Upper lobe of left lung (tissue), 6 donors: ENCODE results near the gene MRPL16. TPM values are rescaled to one million over a fixed set of nuclear protein-coding genes. Genes with fewer than 3 reads are reported as not detected.
"Not testable (repeated sequence)": the region's sequence is repeated elsewhere in the genome, so short reads cannot be mapped to it uniquely, and the experiment has no call there.

Experiments
- ATAC-seq, 2 donors: fragments of 200-7000 bp; cut with Tn5 transposase; one replicate each; pipeline ENCODE4 v1.9.1; 2022; ENCODE audit warnings: mild to moderate bottlenecking in 2 of 2, moderate library complexity in 2 of 2; ENCODE audit not compliant: low FRiP score in 2 of 2
- DNase-seq, 2 donors: peaks; one replicate each; pipeline ENCODE4 v3.0.0-alpha.2; 2019 to 2020
- H3K27ac ChIP-seq, 4 donors: fragments of 200-600 bp; sonication (generic); one replicate each; pipeline ENCODE4 v1.5.1; 2016 to 2019
- H3K27me3 ChIP-seq, 4 donors: fragments of 200-600 bp; sonication (generic); one replicate each; pipeline ENCODE4 v1.5.1; 2017 to 2019
- H3K36me3 ChIP-seq, 4 donors: fragments of 200-600 bp; sonication (generic); one replicate each; pipeline ENCODE4 v1.5.1; 2016 to 2019
- H3K4me1 ChIP-seq, 4 donors: fragments of 200-600 bp; sonication (generic); one replicate each; pipeline ENCODE4 v1.5.1; 2018 to 2019
- H3K4me3 ChIP-seq, 4 donors: fragments of 200-600 bp; sonication (generic); one replicate each; pipeline ENCODE4 v1.5.1; 2017 to 2019; ENCODE audit warnings: mild to moderate bottlenecking in 2 of 4, moderate library complexity in 1 of 4
- H3K9me3 ChIP-seq, 4 donors: fragments of 200-600 bp; sonication (generic); one replicate each; pipeline ENCODE4 v1.5.1; 2018 to 2019
- CTCF ChIP-seq, 6 experiments: fragments of 450-650 bp in 4 of 6; fragments of 200-600 bp in 2 of 6; sonication (generic) in 2 of 6; IDR thresholded peaks; one replicate each; pipeline ENCODE4 v1.5.1; 2016 to 2019; ENCODE audit warnings: antibody characterized with exemption in 6 of 6
- EP300 ChIP-seq, 4 donors: sonication (generic); formaldehyde crosslinking; IDR thresholded peaks; one replicate each; pipeline ENCODE4 v1.5.1; 2017; ENCODE audit warnings: antibody characterized with exemption in 4 of 4, control low read depth in 2 of 4
- POLR2A ChIP-seq, 4 donors: fragments of 450-650 bp; IDR thresholded peaks; one replicate each; pipeline ENCODE4 v1.5.1; 2016 to 2017; ENCODE audit warnings: antibody characterized with exemption in 4 of 4, mild to moderate bottlenecking in 2 of 4
- POLR2AphosphoS5 ChIP-seq, 2 donors: sonication (generic); formaldehyde crosslinking; IDR thresholded peaks; one replicate each; pipeline ENCODE4 v1.5.1; 2017; ENCODE audit warnings: antibody characterized with exemption in 2 of 2
- WGBS, 2 donors: methylation state at CpG; one replicate each; pipeline ENCODE4 v1.1.5; 2017 to 2018; 5-methylcytosine and 5-hydroxymethylcytosine counted together
- total RNA-seq, 6 donors: library from RNA; depleted of rRNA in 4 of 6; stranded (reverse); fragments of >200 nt in 4 of 6; gene quantifications; one replicate each; pipeline versions ENCODE4 v1.1.0 to v1.2.1, GENCODE V29; 2016 to 2021
- donor health status: DM: no; HTN: no; CAD: no; lungs with moderate emphysema.
- donor health status: DM: no; HTN: yes; CAD: no; lungs with severe emphysema.

The MRPL16 gene
- total RNA-seq, 6 donors from 2014 or later = 15.9 to 40.0 (median 35.0) TPM

- Histone ChIP-seq H3K4me1 (peaks cover 16 to 48% (median 34%) of the 10 kb centered on the region in 4 donors), H3K36me3 (peaks cover 14 to 89% (median 43%) of the 10 kb centered on the region in 4 donors), H3K9me3 (no peaks in the 10 kb centered on the region), H3K27ac (peak overlapping the region in 2 of 4 donors; percentile 28 to 44), H3K4me3 (no peak overlapping the region), H3K27me3 (no peaks in the 10 kb centered on the region)
- no peak for DNase-seq
- no peak for ATAC-seq
- no peak for TF ChIP-seq CTCF (IDR thresholded peaks at IDR 0.05)
- TF ChIP-seq EP300 (IDR thresholded peaks at IDR 0.05) = no peak
- TF ChIP-seq POLR2A (IDR thresholded peaks at IDR 0.05) = no peak
- TF ChIP-seq POLR2AphosphoS5 (IDR thresholded peaks at IDR 0.05) = no peak
- WGBS, 2 donors = 75 to 91% methylated on average over 4 of the region's 4 CpGs
Measured at GRCh38 chr11:59791639-59792038, 18.9 kb downstream of the MRPL16 start.

- peak overlapping the region; percentile 44 to 80 (median 68) for H3K27ac ChIP-seq
- TF ChIP-seq CTCF (IDR thresholded peaks at IDR 0.05) = no peak
- no peak for TF ChIP-seq POLR2A (IDR thresholded peaks at IDR 0.05)
- TF ChIP-seq EP300 (IDR thresholded peaks at IDR 0.05) = no peak
- no peak for TF ChIP-seq POLR2AphosphoS5 (IDR thresholded peaks at IDR 0.05)
- peaks cover 26 to 46% (median 30%) of the 10 kb centered on the region in 4 donors for H3K4me1 ChIP-seq
- no peaks in the 10 kb centered on the region for H3K27me3 ChIP-seq
- no peaks in the 10 kb centered on the region for H3K9me3 ChIP-seq
- ATAC-seq (no peak), DNase-seq (no peak)
- no peak overlapping the region for H3K4me3 ChIP-seq
- WGBS, 2 donors = 33 to 52% methylated on average over 3 of the region's 3 CpGs
- peaks cover 0 to 51% (median 16%) of the 10 kb centered on the region in 4 donors for H3K36me3 ChIP-seq
Measured at GRCh38 chr11:59787816-59788215, 22.8 kb downstream of the MRPL16 start.

- no peak overlapping the region for H3K4me3 ChIP-seq
- peak overlapping the region; percentile 44 to 80 (median 68) for H3K27ac ChIP-seq
- no peak for DNase-seq
- TF ChIP-seq POLR2AphosphoS5 (IDR thresholded peaks at IDR 0.05) (peak in 1 of 2 donors; percentile 36), EP300 (IDR thresholded peaks at IDR 0.05) (no peak), CTCF (IDR thresholded peaks at IDR 0.05) (no peak)
- WGBS, 2 donors = 58 to 73% methylated on average over 4 of the region's 4 CpGs
- H3K4me1 ChIP-seq = peaks cover 26 to 45% (median 30%) of the 10 kb centered on the region in 4 donors
- no peak for ATAC-seq
- H3K36me3 ChIP-seq = peaks cover 0 to 45% (median 16%) of the 10 kb centered on the region in 4 donors
- no peaks in the 10 kb centered on the region for H3K9me3 ChIP-seq
- H3K27me3 ChIP-seq = no peaks in the 10 kb centered on the region
Measured at GRCh38 chr11:59787255-59787588, 23.4 kb downstream of the MRPL16 start.

- Histone ChIP-seq H3K9me3 (no peaks in the 10 kb centered on the region), H3K4me1 (peaks cover 20 to 31% (median 26%) of the 10 kb centered on the region in 4 donors), H3K4me3 (no peak overlapping the region), H3K27me3 (no peaks in the 10 kb centered on the region), H3K27ac (peak overlapping the region; percentile 0 to 80 (median 44)), H3K36me3 (peaks cover 0 to 33% (median 10%) of the 10 kb centered on the region in 4 donors)
- TF ChIP-seq CTCF (IDR thresholded peaks at IDR 0.05) = no peak
- TF ChIP-seq POLR2AphosphoS5 (IDR thresholded peaks at IDR 0.05) = no peak
- no peak for TF ChIP-seq POLR2A (IDR thresholded peaks at IDR 0.05)
- TF ChIP-seq EP300 (IDR thresholded peaks at IDR 0.05) = no peak
- ATAC-seq (no peak), DNase-seq (no peak)
- 79 to 83% methylated on average over 3 to 4 of the region's 4 CpGs for WGBS, 2 donors
Measured at GRCh38 chr11:59785818-59786217, 24.8 kb downstream of the MRPL16 start.

GRCh38 chr11:59784441-59784840 is 26.1 kb downstream of the MRPL16 start:
- H3K27ac ChIP-seq = peak overlapping the region in 1 of 4 donors; percentile 21
- not testable (repeated sequence) for H3K4me3 ChIP-seq, DNase-seq, H3K9me3 ChIP-seq, H3K27me3 ChIP-seq, ATAC-seq
- H3K4me1 ChIP-seq = peaks cover 18 to 28% (median 24%) of the 10 kb centered on the region in 4 donors
- WGBS, 2 donors = 87 to 93% methylated on average over 5 of the region's 5 CpGs
- H3K36me3 ChIP-seq = peaks cover 0 to 26% (median 7%) of the 10 kb centered on the region in 4 donors
